Heart left ventricle (tissue), 13 donors: ENCODE measurements around the gene NEMF.
"Not testable (repeated sequence)": the region's sequence is repeated elsewhere in the genome, so short reads cannot be mapped to it uniquely, and the experiment has no call there.

Experiments used
- POLR2A ChIP-seq, 2 donors: fragments of 450-650 bp; IDR thresholded peaks; one replicate each; pipeline ENCODE4 v1.6.1; 2017; ENCODE audit warnings: antibody characterized with exemption in 2 of 2, mild to moderate bottlenecking in 2 of 2, moderate library complexity in 2 of 2
- TF ChIP-seq, protein P1 (sequence below), 12 donors: fragments of 200-600 bp; sonication (generic) in 4 of 12; IDR thresholded peaks; one replicate each; pipeline versions ENCODE4 v1.5.0 to v1.8.0; 2018 to 2022; ENCODE audit warnings: antibody characterized with exemption in 12 of 12, mild to moderate bottlenecking in 5 of 12
- donor health status: ischemic (EF 13 %, LVEDD 7.1; RV severe dilation, severe dysfunction).
- donor health status: DM: no; HTN: yes; CAD: no.
- donor health status: DM: no; HTN: no; CAD: no.
- donor health status: ischemic (EF 25% LVEDD 6.9; RV normal size, moderate dysfunction).
- donor health status: ischemic (EF 25% LVEDD 5.7; RV mildly dilated, moderate dysfunction).
- donor health status: ischemic (EF 35%, LVEDD 5.7; RV mildly dilated, moderate dysfunction).
- donor health status: nonischemic (EF 11% LVEDD 7.7; RV severe dilation, severe dysfunction).
- donor health status: DM: yes; HTN: yes; CAD: no.
- donor health status: PGD.
- donor health status: ischemic (EF 29% LVEDD 5.4; RV normal size, mild dysfunction).
- donor health status: nonischemic (EF 23%, LVEDD 6.1; RV moderate dilation, normal function).

DNA sequence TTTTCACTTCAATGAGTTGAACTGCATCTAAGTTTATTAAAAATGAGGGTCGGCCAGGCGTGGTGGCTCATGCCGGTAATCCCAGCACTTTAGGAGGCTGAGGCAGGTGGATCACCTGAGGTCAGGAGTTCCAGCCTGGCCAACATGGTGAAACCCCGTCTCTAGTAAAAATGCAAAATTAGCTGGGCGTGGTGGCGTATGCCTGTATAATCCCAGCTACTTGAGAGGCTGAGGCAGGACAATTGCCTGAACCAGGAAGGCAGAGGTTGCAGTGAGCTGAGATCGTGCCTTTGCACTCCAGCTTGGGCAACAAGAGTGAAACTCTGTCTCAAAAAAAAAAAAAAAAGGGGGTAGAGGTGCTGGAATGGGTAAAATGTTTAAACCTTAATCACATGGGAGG lies 71.5 kb downstream of the NEMF start:
- not testable (repeated sequence) for TF ChIP-seq POLR2A (IDR thresholded peaks at IDR 0.05)
- TF ChIP-seq, protein P1, sequence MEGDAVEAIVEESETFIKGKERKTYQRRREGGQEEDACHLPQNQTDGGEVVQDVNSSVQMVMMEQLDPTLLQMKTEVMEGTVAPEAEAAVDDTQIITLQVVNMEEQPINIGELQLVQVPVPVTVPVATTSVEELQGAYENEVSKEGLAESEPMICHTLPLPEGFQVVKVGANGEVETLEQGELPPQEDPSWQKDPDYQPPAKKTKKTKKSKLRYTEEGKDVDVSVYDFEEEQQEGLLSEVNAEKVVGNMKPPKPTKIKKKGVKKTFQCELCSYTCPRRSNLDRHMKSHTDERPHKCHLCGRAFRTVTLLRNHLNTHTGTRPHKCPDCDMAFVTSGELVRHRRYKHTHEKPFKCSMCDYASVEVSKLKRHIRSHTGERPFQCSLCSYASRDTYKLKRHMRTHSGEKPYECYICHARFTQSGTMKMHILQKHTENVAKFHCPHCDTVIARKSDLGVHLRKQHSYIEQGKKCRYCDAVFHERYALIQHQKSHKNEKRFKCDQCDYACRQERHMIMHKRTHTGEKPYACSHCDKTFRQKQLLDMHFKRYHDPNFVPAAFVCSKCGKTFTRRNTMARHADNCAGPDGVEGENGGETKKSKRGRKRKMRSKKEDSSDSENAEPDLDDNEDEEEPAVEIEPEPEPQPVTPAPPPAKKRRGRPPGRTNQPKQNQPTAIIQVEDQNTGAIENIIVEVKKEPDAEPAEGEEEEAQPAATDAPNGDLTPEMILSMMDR (IDR thresholded peaks at IDR 0.05), result not testable (repeated sequence)
